ENCODE data around the gene SH3GL1.
A peak's percentile ranks its signal among the peaks of the same experiment; 100 is the strongest.

Gene SH3GL1

DNA sequence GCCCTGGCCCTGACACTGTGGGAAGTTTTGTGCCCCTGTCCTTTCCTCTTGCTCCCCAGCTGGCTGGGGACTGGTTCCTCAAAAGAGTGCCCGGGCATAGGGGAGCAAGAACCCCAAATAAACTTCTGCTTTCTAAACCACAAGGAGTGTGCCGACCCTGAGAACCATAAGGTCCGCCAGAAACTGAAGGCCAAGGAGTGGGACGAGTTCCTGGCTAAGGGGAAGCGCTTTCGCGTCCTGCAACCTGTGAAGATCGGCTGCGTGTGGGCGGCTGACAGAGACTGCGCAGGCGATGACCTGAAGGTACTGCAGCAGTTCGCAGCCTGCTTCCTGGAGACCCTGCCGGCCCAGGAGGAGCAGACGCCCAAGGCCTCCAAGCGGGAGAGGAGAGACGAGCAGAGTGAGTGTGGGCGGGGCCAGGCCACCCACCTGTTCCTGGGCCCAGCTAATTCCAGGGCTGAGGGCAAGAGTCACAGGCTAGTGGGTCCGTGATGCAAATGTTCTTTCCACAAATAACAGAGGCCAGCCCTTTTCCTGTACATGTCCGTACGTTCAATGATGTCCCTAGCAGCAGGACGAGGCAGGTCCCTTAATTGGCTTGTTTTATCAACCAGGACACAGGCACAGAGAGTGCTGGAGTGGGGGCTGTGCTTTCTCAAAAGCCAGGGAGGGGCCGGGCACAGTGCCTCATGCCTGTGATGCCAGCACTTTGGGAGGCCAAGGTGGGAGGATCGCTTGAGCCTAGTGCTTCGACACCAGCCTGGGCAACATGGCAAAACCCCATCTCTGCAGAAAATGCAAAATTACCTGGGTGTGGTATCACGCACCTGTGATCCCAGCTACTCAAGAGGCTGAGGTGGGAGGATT is 31.7 kb upstream of the SH3GL1 start:
- DNase-seq = no peak

DNA sequence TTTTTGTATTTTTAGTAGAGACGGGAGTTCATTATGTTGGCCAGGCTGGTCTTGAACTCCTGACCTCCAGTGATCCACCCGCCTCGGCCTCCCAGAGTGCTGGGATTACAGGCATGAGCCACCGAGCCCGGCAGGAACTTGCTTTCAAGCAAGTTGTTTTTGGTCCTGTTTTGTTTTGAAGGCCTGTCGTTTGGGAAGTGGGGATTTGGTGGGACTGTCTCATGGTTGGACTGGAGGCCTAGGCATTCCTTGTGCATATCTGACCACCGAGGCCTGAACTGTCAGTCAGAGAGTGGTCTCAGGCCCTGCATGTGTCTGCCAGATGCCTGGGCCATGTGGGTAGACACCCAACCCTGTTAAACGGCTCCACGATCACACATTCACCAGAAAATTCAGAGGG is 30.9 kb upstream of the SH3GL1 start:
- no peak for DNase-seq

DNA sequence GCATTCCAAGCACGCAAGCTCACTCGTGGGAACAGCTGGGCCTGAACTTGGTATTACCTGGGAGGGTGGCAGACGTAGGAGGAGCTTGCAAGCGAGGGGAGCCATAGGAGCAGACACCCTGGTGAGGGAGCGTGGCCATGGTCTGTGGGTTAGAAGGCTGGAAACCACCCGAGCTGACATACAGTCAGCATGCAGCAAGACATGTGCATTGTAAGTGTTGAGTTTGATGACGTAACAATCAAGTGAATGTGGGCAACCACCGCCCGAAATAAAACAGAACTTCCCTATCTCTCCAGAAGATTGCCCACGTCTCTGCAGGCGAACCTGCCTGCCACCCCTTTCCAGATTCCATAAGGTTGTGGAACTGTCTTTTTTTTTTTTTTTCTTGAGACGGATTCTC is 30.4 kb upstream of the SH3GL1 start:
- DNase-seq = no peak

DNA sequence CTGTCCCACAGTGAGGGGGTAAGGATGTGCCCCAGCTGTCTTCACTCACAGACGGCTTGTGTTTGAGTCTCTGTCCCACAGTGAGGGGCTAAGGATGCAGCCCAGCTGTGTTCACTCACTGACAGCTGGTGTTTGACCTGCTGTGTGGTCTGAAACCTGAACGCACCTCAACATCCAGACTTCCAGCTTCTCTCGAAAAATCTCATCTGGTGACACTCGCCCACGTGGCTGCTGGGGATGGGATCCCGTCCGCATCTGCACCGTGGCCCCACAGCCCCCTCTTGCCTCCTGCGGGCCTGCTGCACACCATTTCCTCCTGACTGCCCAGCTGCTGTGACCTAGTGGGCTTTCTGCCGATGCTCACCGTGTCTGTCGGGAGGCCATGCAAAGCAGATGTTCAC is 29.4 kb upstream of the SH3GL1 start:
- no peak for DNase-seq

DNA sequence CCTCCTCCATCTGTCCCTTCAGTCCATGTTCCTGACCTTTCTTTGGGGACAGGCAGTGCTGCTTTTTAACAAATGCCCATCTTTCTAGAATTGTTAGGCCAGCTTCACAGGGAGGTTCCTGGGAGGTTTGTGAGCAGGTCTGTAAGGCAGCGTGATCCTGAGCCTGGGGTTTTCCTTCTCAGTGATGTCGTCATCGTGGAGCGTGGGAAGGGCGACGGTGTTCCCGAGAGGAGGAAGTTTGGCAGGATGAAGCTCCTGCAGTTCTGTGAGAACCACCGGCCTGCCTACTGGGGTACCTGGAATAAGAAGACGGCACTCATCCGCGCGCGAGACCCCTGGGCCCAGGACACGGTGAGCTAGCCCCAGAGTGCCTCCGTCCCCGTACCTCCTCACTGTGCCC is 28.9 kb upstream of the SH3GL1 start:
- no peak for DNase-seq

DNA sequence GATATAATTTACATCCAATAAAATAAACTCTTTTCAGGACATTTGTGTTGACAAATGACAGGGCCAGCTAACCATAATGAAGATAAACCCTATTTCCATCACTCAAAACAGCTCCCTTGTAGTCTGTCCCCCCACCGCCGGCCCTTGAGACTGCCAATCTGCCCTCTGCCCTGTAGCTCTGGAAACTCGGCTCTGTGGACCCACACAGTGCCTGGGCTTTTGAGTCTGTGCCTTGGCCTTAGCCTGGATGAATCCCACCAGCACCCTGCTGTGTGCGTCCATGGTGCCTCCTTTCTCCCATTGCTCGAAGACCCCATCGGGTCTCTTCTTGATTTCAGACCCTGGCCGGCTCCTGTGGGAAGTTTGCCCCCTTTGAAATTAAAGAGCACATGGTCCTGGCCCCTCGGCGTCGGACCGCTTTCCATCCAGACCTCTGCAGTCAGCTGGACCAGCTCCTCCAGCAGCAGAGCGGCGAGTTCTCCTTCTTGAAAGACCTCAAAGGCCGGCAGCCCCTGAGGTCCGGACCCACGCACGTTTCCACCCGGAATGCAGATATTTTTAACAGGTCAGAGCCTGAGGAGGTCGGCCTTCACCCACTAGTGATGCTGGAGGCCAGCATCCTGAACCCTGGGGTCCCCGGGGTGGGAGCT is 28.1 kb upstream of the SH3GL1 start:
- DNase-seq = no peak

DNA sequence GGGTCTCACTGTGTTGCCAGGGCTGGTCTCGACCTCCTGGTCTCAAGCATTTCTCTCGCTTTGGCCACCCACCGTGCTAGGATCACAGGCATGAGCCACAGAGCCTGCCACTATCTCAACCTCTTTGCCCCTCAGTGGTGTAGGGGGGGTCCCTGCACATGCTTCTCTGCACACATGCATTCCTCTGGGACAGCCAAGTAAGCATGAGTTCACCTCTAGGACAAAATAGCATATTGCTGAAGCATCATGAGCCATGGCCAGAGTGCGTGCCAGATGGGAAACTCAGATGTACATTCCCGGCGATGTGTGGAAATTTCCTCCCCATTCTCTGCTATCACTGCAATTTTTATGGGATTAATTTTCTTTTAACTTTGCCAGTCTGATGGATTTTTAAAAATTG is 25.2 kb upstream of the SH3GL1 start:
- no peak for DNase-seq

DNA sequence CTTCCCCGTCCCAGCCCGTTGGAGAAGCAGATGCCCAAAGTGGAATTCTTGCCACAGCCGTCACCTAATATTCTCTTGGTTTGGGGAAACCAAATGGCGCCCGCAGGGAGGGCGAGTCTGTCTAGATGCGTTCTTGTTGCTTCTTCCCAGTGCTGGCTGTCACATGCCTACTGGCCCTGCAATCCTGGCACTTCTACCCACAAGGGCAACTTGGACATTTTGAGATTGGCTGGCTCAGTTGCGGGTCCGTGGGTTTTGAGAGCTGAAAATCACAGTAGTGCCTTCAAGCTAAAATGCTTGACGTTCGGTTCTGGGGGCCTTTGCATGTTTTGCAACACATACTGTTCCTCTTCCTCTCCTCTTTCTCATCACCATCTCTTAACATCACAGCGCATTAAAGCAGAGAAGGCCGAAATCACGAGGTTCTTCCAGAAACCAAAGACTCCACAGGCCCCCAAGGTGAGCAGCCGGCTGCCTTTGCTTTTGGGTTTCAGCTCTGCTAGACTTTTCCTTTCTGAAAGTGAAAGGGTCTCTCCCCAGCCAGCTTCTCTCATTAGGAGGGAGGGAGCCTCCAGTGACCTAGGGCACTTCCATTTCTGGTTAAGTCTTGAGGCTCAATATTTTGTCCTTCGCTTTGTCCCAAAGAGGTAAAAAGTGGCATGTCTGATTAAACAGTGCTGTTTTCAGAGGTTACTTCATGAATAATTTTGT is 23.2 kb upstream of the SH3GL1 start:
- DNase-seq = no peak

DNA sequence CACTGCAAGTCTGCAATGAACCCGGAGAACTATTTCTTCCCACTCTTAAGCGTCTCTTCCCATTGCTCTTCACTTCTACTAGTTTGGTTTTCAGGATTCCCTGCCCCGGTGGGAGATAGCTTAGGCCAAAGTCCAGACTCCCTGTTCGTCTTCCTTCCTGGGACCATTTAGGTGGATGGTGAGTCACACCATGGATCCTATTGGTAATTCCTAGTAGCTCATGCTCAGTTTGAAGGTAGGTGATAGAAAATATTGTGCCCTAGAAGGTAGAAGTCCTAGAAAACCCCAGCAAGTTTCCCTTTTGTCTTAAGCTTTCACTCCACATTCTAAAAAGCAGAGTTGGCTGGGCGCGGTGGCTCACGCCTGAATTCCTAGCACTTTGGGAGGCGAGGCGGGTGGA is 15.9 kb upstream of the SH3GL1 start:
- no peak for DNase-seq

DNA sequence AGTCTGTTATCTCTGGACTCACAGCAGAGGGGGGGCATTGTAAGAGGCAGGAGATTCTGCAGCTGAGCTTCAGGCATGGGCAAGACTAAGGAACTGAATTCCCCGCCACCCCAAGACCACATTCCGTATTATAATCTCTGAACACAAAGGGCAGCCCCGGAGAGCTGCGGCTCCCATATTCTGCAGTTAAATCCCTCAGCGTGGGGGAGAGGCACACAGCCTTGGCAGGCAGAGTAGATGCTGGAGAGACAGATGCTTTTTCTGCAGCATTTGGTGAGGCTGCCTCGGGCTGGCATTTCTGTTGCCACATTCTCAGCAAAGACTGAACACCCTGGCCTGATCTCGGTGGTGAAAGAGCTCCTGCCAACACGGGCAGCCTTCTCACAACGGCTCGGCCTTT is 15.0 kb upstream of the SH3GL1 start:
- DNase-seq = no peak

DNA sequence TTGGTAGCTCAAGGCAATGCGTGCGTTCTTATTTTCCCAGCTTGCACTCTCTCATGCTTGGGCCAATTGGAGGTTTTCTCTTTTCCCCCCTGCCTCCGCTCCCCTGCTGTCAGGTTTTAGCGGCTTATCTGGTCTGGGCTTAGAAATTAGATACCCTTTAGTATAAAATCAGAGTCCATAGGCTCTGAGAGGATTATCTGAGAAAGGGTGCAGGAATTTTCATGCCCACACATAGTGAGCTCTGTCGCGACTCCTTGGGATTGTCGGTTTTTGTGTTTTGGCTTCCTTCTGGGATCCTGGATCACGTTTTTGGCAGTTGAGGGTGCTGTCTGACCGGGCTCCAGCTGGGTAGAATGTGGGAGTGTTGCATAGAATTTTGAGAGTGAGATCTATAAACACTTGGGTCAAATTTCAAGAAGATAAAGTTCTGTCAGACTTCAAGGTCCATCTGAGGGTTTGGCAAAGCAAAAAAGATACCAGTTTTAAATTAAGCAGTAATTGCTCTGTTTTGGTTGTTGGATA is 14.5 kb upstream of the SH3GL1 start:
- no peak for DNase-seq

DNA sequence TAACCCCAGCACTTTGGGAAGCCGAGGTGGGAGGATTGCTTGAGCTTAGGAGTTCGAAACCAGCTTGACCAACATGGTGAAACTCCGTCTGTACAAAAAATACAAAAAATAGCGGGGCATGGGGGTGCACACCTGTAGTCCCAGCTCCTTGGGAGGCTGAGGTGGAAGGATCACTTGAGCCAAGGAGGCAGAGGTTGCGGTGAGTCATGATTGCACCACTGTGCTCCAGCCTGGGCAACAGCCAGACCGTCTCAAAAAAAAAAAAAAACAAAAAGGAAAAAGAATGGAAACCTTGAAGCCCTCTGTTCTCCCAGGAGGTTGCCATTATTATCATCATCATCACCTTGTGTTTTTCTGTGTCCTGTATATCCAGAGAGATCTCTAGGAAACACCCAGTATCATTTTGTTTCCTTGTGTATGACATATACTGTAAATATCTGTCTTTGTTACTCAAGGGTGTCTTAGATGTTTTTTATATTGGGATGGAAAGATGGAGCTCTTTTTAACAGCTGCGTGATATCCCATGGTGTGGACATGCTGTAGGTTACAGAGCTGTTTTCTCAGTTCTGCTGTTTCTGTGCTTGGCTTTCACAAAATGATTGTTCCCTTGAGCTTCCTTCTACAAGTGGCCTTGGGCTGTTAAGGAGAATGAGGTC is 13.9 kb upstream of the SH3GL1 start:
- DNase-seq = no peak

DNA sequence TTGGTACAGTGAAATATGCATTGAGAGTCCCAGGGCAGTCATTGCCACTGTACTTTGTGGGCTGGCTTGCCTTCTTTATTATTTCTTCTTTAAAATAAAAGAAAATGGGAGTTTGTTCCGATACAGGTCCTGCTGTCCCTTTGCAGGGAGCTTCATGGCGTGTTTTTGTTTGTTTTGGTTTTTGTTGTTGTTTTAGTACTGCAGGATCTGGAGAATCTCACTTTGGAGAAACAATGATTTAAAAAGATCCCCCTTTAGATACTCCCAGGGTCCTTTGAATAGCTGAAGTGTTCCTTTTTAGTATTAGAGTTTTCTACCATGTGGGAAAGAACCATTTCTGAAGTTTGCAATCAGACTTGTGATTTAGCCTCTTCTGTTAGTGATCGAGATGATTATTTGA is 13.2 kb upstream of the SH3GL1 start:
- no peak for DNase-seq

DNA sequence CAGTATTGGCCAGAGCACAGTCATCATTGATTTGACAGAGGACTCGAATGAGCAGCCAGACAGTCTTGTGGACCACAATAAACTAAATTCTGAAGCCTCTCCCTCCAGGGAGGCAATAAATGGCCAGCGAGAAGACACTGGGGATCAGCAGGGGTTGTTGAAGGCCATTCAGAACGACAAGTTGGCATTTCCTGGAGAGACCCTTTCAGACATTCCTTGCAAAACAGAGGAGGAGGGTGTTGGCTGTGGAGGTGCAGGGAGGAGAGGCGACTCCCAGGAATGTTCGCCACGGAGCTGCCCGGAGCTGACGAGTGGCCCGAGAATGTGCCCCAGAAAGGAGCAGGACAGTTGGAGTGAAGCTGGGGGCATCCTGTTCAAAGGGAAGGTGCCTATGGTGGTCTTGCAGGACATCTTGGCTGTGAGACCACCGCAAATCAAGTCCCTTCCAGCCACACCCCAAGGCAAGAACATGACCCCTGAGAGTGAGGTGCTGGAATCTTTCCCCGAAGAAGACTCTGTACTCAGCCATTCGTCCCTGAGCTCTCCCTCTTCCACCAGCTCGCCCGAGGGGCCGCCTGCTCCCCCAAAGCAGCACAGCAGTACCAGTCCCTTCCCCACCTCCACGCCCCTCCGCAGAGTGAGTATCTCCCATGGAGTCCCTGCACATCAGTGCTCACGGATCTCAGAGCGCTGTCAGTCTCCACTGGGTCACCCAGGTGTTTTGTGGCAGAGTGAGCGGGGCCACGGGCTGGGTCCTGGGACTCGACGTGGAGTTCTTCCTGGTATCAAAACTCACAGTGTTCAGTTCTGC is 9.0 kb upstream of the SH3GL1 start:
- DNase-seq = no peak

DNA sequence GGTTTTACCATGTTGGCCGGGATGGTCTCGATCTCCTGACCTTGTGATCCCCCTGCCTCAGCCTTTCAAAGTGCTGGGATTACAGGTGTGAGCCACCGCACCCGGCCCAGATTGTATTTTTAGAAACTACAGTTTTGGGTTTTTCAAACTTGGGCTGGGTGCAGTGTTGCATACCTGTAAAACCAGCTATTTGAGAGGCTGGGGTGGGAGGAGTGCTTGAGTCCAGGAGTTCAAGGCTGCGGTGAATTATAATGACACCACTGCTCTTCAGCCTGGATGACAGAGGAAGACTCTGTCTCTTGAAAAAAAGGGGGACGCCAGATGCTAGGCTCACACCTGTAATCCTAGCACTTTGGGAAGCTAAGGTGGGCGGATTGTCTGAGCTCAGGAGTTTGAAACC is 6.3 kb upstream of the SH3GL1 start:
- DNase-seq = no peak

DNA sequence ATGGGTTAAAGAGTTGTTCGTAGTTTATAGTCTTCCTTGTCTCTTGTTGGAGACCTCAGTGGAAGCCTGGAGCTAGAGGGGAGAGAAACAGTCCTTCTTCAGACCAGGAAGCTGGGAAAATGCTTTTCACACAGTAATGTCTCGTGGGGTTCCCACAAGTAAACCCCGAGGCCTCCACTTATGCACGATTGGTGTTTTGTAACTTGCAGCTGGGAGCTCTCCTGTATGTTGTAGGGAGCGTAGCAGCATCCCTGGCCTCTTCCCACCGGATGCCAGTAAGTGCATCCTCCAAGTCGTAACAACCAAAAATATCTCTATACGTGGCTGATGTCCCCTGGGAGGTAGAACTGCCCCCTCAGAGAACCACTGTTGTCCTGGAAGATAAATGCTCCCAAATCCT is 5.6 kb upstream of the SH3GL1 start:
- no peak for DNase-seq

DNA sequence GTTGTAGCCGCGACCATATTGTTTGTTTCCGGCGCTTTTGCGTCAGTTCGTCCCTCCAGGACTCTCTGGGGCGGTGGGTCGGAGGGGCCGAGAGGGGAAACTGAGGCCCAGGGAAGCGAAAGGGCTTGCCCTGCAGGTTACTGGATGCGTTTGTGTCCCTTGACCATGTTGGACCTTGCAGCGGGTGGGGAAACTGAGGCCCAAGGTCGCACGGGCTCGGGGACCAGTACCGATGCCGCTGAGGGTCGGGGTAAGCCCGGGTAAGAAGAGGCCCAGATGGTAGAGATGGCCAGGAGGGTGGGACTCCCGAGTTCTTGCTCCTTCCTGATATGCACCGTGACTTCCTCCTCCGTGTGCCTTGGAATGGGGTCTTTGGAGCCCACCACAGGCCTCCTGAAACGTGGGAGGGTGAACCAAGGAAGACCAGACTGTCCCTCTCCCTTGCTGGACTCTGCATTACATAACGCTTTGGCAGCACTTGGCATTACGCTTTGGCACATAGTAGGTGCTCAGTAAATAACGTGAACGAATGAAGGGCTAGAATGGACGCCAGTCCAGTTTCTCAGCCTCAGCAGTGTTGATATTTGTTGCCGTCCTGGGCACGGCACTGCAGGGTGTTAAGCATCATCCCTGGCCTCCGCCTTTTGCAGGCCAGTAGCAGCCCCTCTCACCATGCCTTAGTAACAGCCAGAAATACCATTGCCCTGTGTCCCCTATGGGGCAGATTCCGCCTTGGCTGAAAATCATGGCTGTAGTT is 2.8 kb upstream of the SH3GL1 start:
- DNase-seq = no peak

DNA sequence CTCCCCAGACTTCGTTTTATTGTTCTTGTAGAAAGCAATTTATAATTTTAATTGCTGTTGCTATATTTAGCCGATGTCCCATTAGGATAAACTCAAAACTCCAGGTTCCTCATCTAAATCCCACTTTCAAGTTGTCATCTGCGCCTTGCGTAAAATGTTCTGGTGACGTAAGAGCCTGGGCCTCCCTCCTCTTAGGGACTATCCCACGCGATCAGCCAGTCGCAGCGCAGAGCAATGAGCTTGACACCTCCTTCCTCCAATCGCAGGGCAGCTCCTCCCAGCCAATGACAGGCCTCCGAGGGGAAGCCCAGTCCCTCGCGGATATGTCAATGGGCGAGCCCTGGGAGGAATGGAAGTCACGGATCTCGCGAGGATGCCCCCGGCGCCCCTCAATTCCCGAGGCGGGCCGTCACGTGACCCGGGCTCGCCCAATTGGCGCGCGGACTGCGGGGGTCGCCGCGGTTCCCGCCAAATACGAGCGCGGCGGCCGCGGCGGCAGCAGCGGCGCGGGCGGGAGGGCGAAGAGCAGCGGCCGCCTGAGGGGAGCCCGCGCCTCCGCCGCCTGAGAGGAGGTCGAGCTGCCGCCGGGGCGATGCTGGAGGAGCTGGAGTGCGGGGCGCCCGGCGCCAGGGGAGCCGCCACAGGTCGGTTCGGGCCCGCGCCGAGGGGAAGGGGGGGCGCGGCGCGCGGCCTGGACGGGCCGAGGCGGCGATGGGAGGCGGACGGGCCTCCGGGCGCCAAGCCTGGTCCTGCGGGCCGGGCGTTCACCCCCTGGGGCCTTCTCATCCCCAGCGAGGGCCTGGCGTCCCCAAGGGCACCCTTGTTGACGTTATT is 2.0 kb upstream of the SH3GL1 start, which contains the start of gene CHAF1A:
TSS of gene CHAF1A (plus strand) at position 470 of the 834 bp plus-strand sequence. CDS start at position 593, 123 bp downstream.
- peak; percentile 98 to 99 for DNase-seq

DNA sequence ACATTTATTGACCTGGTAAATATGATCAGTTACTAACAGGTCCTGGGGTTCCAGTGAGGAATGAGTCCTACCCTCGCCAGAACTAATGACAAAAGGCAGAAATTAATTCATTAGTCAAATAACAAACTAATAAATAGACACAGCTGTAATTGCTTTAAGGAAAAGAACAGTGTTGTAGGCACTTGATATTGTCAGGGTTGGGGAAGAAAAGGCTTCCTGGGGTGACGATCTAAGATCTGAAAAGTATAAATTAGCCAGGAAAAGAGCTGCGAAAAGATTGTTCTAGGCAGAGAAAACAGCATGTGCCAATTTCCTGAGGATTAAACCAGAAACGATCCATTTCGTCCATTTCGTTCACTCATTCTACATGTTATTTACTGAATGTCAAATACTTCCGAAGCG is 1.4 kb upstream of the SH3GL1 start:
- DNase-seq = no peak

DNA sequence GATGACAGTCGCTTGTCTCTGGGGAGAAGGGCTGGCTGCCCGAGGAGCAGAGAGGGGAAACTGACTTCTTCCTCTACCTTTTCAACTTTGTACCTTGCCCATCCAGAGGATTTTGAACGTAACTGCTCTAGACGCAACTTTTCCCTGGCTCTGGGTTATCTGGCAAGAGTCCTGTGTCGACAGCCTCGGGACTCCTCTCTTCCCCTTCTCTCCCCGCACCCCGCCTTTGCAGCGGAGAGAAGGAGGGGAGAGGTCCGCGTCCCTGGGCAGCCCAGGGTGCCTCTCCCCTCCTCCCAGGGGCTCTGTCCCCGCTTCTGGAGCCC is 574 bp downstream of the SH3GL1 start:
- peak in 1 of 2 donors; percentile 26 for DNase-seq

All from activated CD4-positive, alpha-beta T cell treated with anti-CD3 and anti-CD28 coated beads for 4 hours (primary cell).